Vagina (tissue), 2 donors: Measurements from ENCODE around the gene FNBP1L.

Experiments
- POLR2AphosphoS5 ChIP-seq, 2 donors: sonication (generic); formaldehyde crosslinking; IDR thresholded peaks; one replicate each; pipeline ENCODE4 v1.9.0; 2017; ENCODE audit warnings: antibody characterized with exemption in 2 of 2, mild to moderate bottlenecking in 2 of 2, low read depth in 1 of 2; ENCODE audit not compliant: insufficient read depth in 1 of 2
- TF ChIP-seq, protein P1 (sequence below), 3 experiments: fragments of 450-650 bp in 2 of 3; fragments of 200-600 bp in 1 of 3; sonication (generic) in 1 of 3; IDR thresholded peaks; one replicate each; pipeline ENCODE4 v1.5.1; 2017 to 2019; ENCODE audit warnings: antibody characterized with exemption in 3 of 3, mild to moderate bottlenecking in 2 of 3, moderate library complexity in 2 of 3

- TF ChIP-seq POLR2AphosphoS5 (IDR thresholded peaks at IDR 0.05; ENCODE audit: insufficient read depth in 1 of 2, low read depth in 1 of 2): no peak
- TF ChIP-seq, protein P1, sequence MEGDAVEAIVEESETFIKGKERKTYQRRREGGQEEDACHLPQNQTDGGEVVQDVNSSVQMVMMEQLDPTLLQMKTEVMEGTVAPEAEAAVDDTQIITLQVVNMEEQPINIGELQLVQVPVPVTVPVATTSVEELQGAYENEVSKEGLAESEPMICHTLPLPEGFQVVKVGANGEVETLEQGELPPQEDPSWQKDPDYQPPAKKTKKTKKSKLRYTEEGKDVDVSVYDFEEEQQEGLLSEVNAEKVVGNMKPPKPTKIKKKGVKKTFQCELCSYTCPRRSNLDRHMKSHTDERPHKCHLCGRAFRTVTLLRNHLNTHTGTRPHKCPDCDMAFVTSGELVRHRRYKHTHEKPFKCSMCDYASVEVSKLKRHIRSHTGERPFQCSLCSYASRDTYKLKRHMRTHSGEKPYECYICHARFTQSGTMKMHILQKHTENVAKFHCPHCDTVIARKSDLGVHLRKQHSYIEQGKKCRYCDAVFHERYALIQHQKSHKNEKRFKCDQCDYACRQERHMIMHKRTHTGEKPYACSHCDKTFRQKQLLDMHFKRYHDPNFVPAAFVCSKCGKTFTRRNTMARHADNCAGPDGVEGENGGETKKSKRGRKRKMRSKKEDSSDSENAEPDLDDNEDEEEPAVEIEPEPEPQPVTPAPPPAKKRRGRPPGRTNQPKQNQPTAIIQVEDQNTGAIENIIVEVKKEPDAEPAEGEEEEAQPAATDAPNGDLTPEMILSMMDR (IDR thresholded peaks at IDR 0.05): no peak
Measured at GRCh38 chr1:93471911-93472310, 24.0 kb downstream of the FNBP1L start.
